HL-60 (cell line): ENCODE measurements around the gene MYBPC2.

Experiments used
- POLR2AphosphoS5 ChIP-seq: IDR thresholded peaks from 2 replicates; pipeline ENCODE4 v1.6.1; 2012; ENCODE audit warnings: low read depth
- TF ChIP-seq, protein P1 (sequence below): IDR thresholded peaks from one replicate; pipeline ENCODE4 v1.5.1; 2011; ENCODE audit warnings: low read length, control low read depth, inconsistent platforms; ENCODE audit not compliant: insufficient read depth

- TF ChIP-seq, protein P1, sequence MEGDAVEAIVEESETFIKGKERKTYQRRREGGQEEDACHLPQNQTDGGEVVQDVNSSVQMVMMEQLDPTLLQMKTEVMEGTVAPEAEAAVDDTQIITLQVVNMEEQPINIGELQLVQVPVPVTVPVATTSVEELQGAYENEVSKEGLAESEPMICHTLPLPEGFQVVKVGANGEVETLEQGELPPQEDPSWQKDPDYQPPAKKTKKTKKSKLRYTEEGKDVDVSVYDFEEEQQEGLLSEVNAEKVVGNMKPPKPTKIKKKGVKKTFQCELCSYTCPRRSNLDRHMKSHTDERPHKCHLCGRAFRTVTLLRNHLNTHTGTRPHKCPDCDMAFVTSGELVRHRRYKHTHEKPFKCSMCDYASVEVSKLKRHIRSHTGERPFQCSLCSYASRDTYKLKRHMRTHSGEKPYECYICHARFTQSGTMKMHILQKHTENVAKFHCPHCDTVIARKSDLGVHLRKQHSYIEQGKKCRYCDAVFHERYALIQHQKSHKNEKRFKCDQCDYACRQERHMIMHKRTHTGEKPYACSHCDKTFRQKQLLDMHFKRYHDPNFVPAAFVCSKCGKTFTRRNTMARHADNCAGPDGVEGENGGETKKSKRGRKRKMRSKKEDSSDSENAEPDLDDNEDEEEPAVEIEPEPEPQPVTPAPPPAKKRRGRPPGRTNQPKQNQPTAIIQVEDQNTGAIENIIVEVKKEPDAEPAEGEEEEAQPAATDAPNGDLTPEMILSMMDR, result no peak
- TF ChIP-seq POLR2AphosphoS5, result no peak
Observed at GRCh38 chr19:50410109-50410508, 22.6 kb upstream of the MYBPC2 start.
